CD4-positive, alpha-beta T cell (primary cell): ENCODE data around the gene ACACB. TPM values are rescaled to one million over a fixed set of nuclear protein-coding genes. Genes with fewer than 3 reads are reported as not detected.

ENCODE experiments used
- ATAC-seq: fragments of 200-7000 bp; cut with Tn5 transposase; one replicate; pipeline ENCODE4 v1.10.0; 2022; ENCODE audit warnings: mild to moderate bottlenecking; ENCODE audit not compliant: poor library complexity
- CTCF ChIA-PET: fragments of 350-600 bp; sonication (Branson Sonifier 250); formaldehyde crosslinking; loops from one replicate; lab custom pipeline; 2021; ENCODE audit warnings: antibody characterized with exemption, inconsistent platforms; lab: Charles Lee
- POLR2A ChIA-PET: fragments of 350-600 bp; sonication (Branson Sonifier 250); formaldehyde crosslinking; loops from one replicate; lab custom pipeline; 2021; ENCODE audit warnings: antibody characterized with exemption, inconsistent platforms; lab: Charles Lee
- DNase-seq, 14 experiments: peaks; one replicate each; pipeline ENCODE4 v3.0.0-alpha.2; 2013 to 2020; ENCODE audit warnings: mixed read lengths in 2 of 14
- H3K27ac ChIP-seq, 2 donors: one replicate each; pipeline versions ENCODE4 v1.5.1 to v1.7.0; 2013; ENCODE audit warnings: low read length in 2 of 2, low read depth in 1 of 2, mild to moderate bottlenecking in 1 of 2
- H3K27me3 ChIP-seq, 2 experiments: 1 replicate in 1 of 2; 2 replicates in 1 of 2; pipeline versions ENCODE4 v1.6.1 to v1.7.0; 2013; ENCODE audit warnings: low read length in 2 of 2, control low read depth in 1 of 2, mild to moderate bottlenecking in 1 of 2, moderate library complexity in 1 of 2; ENCODE audit not compliant: insufficient read depth in 2 of 2, control insufficient read depth in 1 of 2
- H3K36me3 ChIP-seq: one replicate; pipeline ENCODE4 v1.6.1; 2013; ENCODE audit warnings: low read length, control low read depth; ENCODE audit not compliant: insufficient read depth
- H3K4me1 ChIP-seq: one replicate; pipeline ENCODE4 v1.6.1; 2013; ENCODE audit warnings: low read length, control low read depth; ENCODE audit not compliant: insufficient read depth
- H3K4me3 ChIP-seq: one replicate; pipeline ENCODE4 v1.5.1; 2013; ENCODE audit warnings: mild to moderate bottlenecking, low read length, moderate library complexity
- H3K9me3 ChIP-seq, 2 experiments: 1 replicate in 1 of 2; 2 replicates in 1 of 2; pipeline versions ENCODE4 v1.6.1 to v1.7.0; 2013; ENCODE audit warnings: low read length in 2 of 2, mild to moderate bottlenecking in 2 of 2, control low read depth in 1 of 2, moderate library complexity in 1 of 2; ENCODE audit not compliant: control insufficient read depth in 1 of 2, insufficient read depth in 1 of 2
- H3K27ac Mint-ChIP-seq: one replicate; pipeline ENCODE4 v1.8.0; 2020; ENCODE audit warnings: mixed read lengths
- H3K27me3 Mint-ChIP-seq: one replicate; pipeline ENCODE4 v1.8.0; 2021; ENCODE audit warnings: mixed read lengths
- H3K36me3 Mint-ChIP-seq: one replicate; pipeline ENCODE4 v1.8.0; 2021; ENCODE audit warnings: low read depth, mixed read lengths
- H3K4me1 Mint-ChIP-seq: one replicate; pipeline ENCODE4 v1.8.0; 2021; ENCODE audit warnings: low read depth, mixed read lengths
- H3K4me3 Mint-ChIP-seq: one replicate; pipeline ENCODE4 v1.8.0; 2020; ENCODE audit warnings: mild to moderate bottlenecking, mixed read lengths
- H3K9me3 Mint-ChIP-seq: one replicate; pipeline ENCODE4 v1.8.0; 2020; ENCODE audit warnings: mixed read lengths
- CTCF ChIP-seq: fragments of 200-600 bp; IDR thresholded peaks from one replicate; pipeline ENCODE4 v1.8.0; 2022; ENCODE audit warnings: antibody characterized with exemption, mild to moderate bottlenecking
- intact Hi-C, 2 experiments: fragments of 100-400 bp; cut with DNase I in 1 of 2; cut with micrococcal nuclease in 1 of 2; formaldehyde crosslinking; loops; one replicate each; pipeline versions ENCODE4 v1.15.1 to v1.9.0; 2023 to 2025; cut with DNase I, micrococcal nuclease
- total RNA-seq, 174 experiments: library from RNA in 2 of 174; stranded (reverse) in 2 of 174; gene quantifications; one replicate each; pipeline ENCODE4 v1.2.3 and lab custom pipeline; 2021 to 2026

ACACB gene
- total RNA-seq, 2 experiments from 2014 or later = 30.3 to 32.2 TPM

- Histone ChIP-seq H3K4me3 (no peak overlapping the region), H3K27ac (no peak overlapping the region), H3K4me1 (no peaks in the 10 kb centered on the region), H3K27me3 (no peaks in the 10 kb centered on the region), H3K9me3 (no peaks in the 10 kb centered on the region), H3K36me3 (peaks cover 18% of the 10 kb centered on the region)
- intact Hi-C loops = no loop called here
- POLR2A ChIA-PET = no interaction called here
- Mint-ChIP-seq H3K4me3 (no peak overlapping the region), H3K27me3 (no peaks in the 10 kb centered on the region), H3K36me3 (peaks cover 39% of the 10 kb centered on the region), H3K4me1 (no peaks in the 10 kb centered on the region), H3K9me3 (no peaks in the 10 kb centered on the region), H3K27ac (no peak overlapping the region)
- no peak for DNase-seq
- TF ChIP-seq CTCF = no peak
- CTCF ChIA-PET = no interaction called here
- no peak for ATAC-seq
These were observed 97.7 kb downstream of the ACACB start for GRCh38 chr12:109214131-109214530.

GRCh38 chr12:109218996-109219395, 102.6 kb downstream of the ACACB start:
- no peaks in the 10 kb centered on the region for H3K9me3 ChIP-seq
- no peaks in the 10 kb centered on the region for H3K4me1 ChIP-seq
- CTCF ChIA-PET = no interaction called here
- no peak overlapping the region for H3K4me3 Mint-ChIP-seq
- H3K36me3 ChIP-seq = peaks cover 26% of the 10 kb centered on the region
- POLR2A ChIA-PET = no interaction called here
- H3K27me3 Mint-ChIP-seq = no peaks in the 10 kb centered on the region
- no peak overlapping the region for H3K27ac Mint-ChIP-seq
- intact Hi-C loops = no loop called here
- H3K27me3 ChIP-seq = no peaks in the 10 kb centered on the region
- no peak for TF ChIP-seq CTCF
- no peaks in the 10 kb centered on the region for H3K4me1 Mint-ChIP-seq
- H3K27ac ChIP-seq = no peak overlapping the region
- ATAC-seq (no peak), DNase-seq (no peak)
- no peak overlapping the region for H3K4me3 ChIP-seq
- H3K9me3 Mint-ChIP-seq = no peaks in the 10 kb centered on the region
- peaks cover 52% of the 10 kb centered on the region for H3K36me3 Mint-ChIP-seq

- no peaks in the 10 kb centered on the region for H3K9me3 ChIP-seq
- no peak overlapping the region for H3K27ac Mint-ChIP-seq
- H3K9me3 Mint-ChIP-seq = no peaks in the 10 kb centered on the region
- no peak for DNase-seq
- no peaks in the 10 kb centered on the region for H3K4me1 ChIP-seq
- H3K27me3 ChIP-seq = no peaks in the 10 kb centered on the region
- H3K4me1 Mint-ChIP-seq = no peaks in the 10 kb centered on the region
- POLR2A ChIA-PET = no interaction called here
- intact Hi-C loops = no loop called here
- no peak for TF ChIP-seq CTCF
- peaks cover 28% of the 10 kb centered on the region for H3K36me3 ChIP-seq
- peaks cover 53% of the 10 kb centered on the region for H3K36me3 Mint-ChIP-seq
- no peak overlapping the region for H3K4me3 Mint-ChIP-seq
- no peaks in the 10 kb centered on the region for H3K27me3 Mint-ChIP-seq
- ATAC-seq = no peak
- no peak overlapping the region for H3K4me3 ChIP-seq
- H3K27ac ChIP-seq = no peak overlapping the region
- CTCF ChIA-PET = no interaction called here
These were observed 103.6 kb downstream of the ACACB start for GRCh38 chr12:109219938-109220337.
